GM21390 (cell line): Measurements from ENCODE around the gene SMAP1.

Source experiments
- ATAC-seq: cut with Tn5 transposase; IDR thresholded peaks from one replicate; pipeline ENCODE4 v1.9.1; 2021; ENCODE audit not compliant: unreplicated experiment

The SMAP1 gene

GRCh38 chr6:70667711-70668498 is at the start of gene SMAP1:
TSS of gene SMAP1 (plus strand) at chr6:70667883. CDS start at chr6:70668024, 141 bp downstream.
- peak; percentile 86 for ATAC-seq

- no peak for ATAC-seq
These were observed 46.9 kb upstream of the SMAP1 start for GRCh38 chr6:70620746-70621145.

- ATAC-seq: no peak
These were observed 45.2 kb upstream of the SMAP1 start for GRCh38 chr6:70622461-70622860.

- no peak for ATAC-seq
These were observed 42.2 kb upstream of the SMAP1 start for GRCh38 chr6:70625436-70625835.

- no peak for ATAC-seq
These were observed 40.0 kb upstream of the SMAP1 start for GRCh38 chr6:70627500-70628254.

GRCh38 chr6:70629929-70630328 is 37.8 kb upstream of the SMAP1 start:
- no peak for ATAC-seq

- no peak for ATAC-seq
These were observed 33.8 kb upstream of the SMAP1 start for GRCh38 chr6:70633870-70634269.

GRCh38 chr6:70636596-70636995 is 31.1 kb upstream of the SMAP1 start:
- no peak for ATAC-seq

- no peak for ATAC-seq
These were observed 29.2 kb upstream of the SMAP1 start for GRCh38 chr6:70638468-70638867.

- ATAC-seq: peak; percentile 81
These were observed 16.3 kb upstream of the SMAP1 start for GRCh38 chr6:70651326-70651905.

- no peak for ATAC-seq
These were observed 15.5 kb upstream of the SMAP1 start for GRCh38 chr6:70652216-70652615.

- ATAC-seq: no peak
These were observed 10.0 kb upstream of the SMAP1 start for GRCh38 chr6:70657706-70658105.

- no peak for ATAC-seq
These were observed 3.7 kb upstream of the SMAP1 start for GRCh38 chr6:70663881-70664466.

- no peak for ATAC-seq
These were observed 977 bp upstream of the SMAP1 start for GRCh38 chr6:70666706-70667105.

GRCh38 chr6:70667256-70667710 is 400 bp upstream of the SMAP1 start:
- no peak for ATAC-seq

- ATAC-seq: no peak
These were observed 773 bp downstream of the SMAP1 start for GRCh38 chr6:70668499-70668812.

GRCh38 chr6:70669133-70669532 is 1.4 kb downstream of the SMAP1 start:
- ATAC-seq: no peak

- ATAC-seq: no peak
These were observed 4.9 kb downstream of the SMAP1 start for GRCh38 chr6:70672549-70672948.

GRCh38 chr6:70673054-70673453 is 5.4 kb downstream of the SMAP1 start:
- ATAC-seq: no peak

- no peak for ATAC-seq
These were observed 5.9 kb downstream of the SMAP1 start for GRCh38 chr6:70673601-70674000.

- no peak for ATAC-seq
These were observed 8.1 kb downstream of the SMAP1 start for GRCh38 chr6:70675822-70676221.

- ATAC-seq: no peak
These were observed 9.1 kb downstream of the SMAP1 start for GRCh38 chr6:70676821-70677220.
